Stimulated activated CD8-positive, alpha-beta memory T cell treated with anti-CD3 and anti-CD28 coated beads, Interleukin-12 subunit alpha, Interleukin-12 subunit beta, amount 100 ng/mL, for 4 hours (primary cell): ENCODE data around the gene XXYLT1.

Experiments used
- DNase-seq: peaks from one replicate; pipeline ENCODE4 v3.0.0-alpha.2; 2020; ENCODE audit warnings: low read depth

Gene XXYLT1

GRCh38 chr3:195077611-195078540 is 193.1 kb downstream of the XXYLT1 start:
- no peak for DNase-seq

- DNase-seq, result no peak
Measured at GRCh38 chr3:195076981-195077610, 193.9 kb downstream of the XXYLT1 start.

DNA sequence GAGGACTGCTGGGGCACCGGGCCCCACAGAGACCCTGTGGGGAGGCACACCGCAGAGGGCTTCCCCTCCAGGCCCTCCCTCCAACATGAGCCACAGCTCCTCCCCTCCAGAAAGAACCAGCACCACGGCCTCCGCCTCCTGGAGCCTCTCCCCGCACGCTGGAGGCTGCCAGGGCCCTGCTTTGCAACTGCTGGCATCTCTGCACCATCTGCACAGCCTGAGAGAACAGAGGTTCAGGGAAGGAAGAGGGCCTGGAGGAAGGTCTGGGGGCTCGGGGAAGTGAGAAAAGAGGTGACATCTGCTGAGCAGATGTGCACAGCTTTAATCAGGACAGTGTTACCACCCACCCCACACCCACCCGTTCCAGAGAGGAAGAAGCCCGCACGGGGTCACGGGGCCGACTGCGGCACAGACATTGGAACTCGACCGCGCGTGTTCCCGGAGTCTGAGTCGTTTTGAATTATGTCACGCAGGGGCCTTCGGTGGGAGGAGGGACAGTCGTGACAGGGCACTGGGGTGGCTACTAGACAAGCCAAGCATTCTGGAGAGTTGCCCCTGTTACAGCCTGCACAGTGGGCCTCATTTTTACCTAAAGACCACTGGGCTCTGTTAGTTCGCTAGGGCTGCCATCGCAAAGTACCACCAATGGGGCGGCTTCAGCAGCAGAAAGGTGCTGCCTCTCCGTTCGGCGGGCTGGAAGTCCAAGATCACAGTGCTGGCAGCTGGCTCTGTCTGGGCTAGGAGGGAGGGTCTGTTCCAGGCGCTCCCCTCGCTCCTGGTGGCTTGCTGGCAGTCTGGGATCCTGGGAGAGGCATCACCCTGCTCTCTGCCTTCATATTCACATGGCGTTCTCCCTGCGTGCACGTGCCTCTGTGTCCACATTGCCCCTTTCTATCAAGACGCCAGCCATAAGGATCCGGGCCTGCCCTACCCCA is 194.8 kb downstream of the XXYLT1 start:
- DNase-seq, result no peak

- no peak for DNase-seq
Measured at GRCh38 chr3:195075199-195075940, 195.6 kb downstream of the XXYLT1 start.

- DNase-seq, result no peak
Measured at GRCh38 chr3:195073866-195074860, 196.8 kb downstream of the XXYLT1 start.

DNA sequence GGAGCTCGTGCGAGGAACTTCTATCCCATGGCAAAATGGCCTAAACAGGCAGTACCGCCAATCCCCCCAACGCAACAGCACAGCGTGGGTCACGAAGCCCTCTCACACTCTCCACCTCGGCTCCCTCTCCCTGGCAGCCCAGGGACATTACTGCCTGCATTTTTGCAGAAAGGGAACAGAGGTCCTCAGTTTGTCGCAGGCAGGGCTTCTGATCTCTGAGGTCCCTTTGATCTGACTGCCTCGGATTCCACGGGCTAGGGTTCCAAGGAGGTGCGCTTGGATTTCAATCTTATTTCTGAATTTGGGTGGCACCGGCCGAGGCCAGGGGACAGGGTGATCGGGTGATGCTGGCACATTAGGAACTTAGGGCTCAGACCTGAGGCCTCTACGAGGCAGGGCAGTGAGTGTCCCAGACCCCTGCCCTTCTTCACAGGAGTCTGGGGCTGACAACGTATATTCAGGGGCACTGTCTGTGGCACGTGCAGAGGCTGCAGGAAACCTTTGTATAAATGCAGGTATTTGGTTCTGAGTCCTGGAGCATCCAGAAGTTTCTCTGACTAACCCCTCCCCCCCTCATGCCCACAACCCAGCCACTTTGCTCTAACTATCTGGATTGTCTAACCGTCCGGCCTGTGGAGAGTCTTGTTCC is 197.9 kb downstream of the XXYLT1 start:
- no peak for DNase-seq

DNA sequence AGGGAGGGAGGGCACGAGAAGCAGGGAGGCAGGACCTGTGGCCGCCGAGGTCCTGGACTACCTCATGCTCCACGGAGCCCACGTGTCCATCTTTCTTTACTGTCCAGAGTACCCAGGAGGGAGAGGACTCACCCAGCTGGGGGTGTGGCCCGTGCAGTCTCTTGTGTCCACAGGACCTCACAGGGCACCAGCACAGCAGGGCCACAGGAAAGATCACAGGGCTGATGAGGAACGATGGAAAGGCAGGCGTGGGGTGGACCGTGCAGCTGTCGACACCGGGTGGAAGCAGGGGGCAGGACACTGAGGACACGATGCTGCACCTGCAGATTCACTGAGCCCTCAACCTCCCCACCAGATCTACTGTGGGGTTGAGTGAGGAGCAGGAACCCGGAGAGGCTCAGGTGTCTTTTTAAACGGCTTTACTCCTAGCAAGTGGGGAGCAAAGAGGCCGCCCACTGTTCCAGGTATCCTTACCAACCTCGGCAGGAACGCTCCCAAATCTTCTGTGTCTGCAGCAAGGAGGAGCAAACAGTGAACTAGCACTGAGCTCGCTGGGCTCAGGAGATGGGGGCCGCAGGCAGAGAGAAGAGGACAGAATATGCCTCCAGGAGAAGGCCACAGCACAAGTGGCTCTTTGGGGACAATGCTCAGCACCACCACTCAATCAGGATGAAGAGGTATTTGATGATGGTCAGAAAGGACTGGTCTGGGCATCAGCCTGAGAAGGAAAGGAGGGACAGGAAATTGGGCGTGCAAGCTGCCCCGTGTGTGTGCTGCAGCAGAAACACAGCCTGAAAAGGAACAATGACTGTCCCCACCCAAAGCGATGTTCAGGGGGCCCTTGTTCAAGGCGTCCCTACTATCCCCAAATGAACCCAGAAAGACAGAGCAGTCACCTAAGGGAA is 198.8 kb downstream of the XXYLT1 start:
- no peak for DNase-seq

DNA sequence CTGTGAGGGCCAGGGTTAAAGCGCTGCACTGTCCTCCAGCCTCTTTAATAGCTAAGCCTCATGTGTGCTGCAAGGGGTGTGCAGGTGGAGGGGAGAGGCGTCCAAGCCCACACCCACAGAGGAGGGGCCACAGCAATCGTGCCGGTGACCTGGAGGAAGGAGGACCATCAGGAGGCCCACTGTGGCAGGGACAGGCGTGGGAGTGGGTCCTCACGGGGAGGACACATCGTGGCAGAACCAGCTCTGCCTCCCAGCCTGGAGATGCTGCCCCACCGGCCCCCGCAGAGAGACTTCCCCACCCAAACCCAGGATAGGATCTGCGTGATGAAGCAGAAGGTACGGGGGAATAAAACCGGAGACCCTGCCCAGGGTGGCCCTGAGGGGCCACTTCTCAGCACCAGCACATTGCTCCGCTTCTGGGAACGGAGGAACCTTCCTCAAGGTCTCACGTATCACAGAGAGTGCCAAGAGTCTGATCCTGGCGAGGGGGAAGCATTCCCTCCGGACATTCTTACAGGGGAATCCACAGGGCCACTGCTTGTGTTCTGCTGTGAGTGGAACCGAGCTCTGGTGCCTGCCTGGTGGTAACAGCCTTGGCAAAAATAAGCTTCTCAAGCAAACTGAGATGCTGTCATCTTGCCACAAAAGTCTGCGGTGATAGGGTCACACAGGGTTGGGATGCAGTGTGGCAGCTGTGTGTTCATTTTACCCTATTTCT is 199.8 kb downstream of the XXYLT1 start:
- DNase-seq, result no peak

DNA sequence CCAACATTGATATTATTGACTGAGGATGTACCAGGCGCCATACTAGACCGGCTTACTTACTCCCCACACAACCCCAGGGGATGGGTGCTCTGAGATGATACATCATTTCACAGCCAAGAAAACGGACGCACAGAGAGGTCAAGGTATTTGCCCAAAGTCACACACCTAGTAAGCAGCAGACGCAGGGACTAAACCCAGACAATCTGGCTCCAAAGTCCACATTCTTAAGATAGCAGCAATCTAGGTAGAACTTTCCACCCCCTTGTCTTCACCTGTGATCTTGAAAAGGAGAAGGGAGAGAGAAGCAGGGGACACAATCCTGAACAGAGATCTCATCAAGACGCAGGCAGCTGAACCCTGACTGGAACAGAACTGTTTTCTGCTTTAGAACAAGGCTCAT is 200.6 kb downstream of the XXYLT1 start:
- DNase-seq, result no peak

- no peak for DNase-seq
Measured at GRCh38 chr3:195069501-195070251, 201.3 kb downstream of the XXYLT1 start.

DNA sequence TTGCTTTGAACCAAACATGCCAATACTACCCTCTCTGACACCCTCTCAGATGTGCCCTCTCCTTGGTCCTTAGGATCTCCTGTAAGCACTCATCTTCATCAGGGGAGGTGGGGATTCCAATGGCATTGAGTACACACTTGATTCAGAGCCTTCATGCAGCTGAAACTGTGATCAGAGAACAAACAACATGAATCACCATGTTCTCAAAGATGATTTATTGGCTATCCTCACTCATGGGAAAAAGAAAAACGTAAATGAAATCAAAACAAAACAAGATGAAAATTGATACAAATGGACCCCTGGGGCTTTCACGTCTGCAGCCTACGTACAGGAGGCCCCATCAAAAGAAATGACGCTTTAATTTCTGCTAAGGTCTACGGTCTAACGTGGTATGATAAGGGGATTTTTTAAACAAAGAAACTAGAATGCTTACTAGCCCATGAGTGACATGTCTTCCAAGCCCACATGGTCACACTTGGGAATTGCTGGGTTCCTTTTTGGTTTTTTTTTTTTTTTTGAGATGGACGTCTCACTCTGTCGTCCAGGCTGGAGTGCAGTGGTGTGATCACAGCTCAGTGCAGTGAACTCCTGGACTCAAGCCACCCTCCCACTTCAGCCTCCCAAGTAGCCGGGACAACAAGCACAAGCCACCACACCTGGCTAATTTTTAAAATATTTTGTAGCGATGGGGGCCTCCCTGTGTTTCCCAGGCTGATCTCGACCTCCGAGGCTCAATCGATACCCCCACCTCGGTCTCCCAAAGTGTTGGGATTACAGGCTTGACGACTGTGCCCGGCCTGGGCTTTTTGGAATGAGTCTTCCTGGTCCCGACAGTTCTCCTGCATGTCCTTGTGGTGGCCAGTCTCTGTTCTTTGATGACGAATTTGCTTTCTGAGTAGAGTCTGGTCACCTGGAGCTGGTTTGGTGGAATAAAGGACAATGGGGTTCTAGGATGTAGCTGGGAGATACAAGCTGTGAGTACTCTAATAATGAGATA is 202.6 kb downstream of the XXYLT1 start:
- no peak for DNase-seq

GRCh38 chr3:195066441-195066841 is 204.5 kb downstream of the XXYLT1 start:
- no peak for DNase-seq

GRCh38 chr3:195065864-195066185 is 205.1 kb downstream of the XXYLT1 start:
- DNase-seq, result no peak

DNA sequence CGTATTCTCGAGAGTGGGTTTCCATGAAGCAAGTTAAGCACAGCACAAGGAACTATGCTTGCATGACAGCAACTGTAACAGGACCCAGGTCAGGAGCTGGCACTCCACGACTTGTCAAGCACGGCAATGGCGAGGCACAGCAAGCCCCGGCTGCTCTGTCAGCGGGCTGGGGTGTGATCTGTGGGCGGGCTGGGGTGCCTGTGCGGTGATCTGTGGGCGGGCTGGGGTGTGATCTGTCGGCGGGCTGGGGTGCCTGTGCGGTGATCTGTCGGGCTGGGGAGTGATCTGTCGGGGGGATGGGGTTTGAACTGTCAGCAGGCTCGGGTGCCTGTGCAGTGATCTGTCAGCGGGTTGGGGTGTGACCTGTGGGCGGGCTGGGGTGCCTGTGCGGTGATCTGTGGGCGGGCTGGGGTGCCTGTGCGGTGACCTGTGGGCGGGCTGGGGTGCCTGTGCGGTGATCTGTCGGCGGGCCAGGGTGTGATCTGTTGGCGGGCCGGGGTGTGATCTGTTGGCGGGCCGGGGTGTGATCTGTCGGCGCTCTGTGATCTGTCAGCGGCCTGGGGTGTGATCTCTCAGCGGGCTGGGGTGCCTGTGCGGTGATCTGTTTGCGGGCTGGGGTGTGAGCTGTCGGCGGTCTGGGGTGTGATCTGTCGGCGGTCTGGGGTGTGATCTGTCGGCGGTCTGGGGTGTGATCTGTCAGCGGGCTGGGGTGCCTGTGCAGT is 205.7 kb downstream of the XXYLT1 start:
- no peak for DNase-seq

GRCh38 chr3:195064300-195064931 is 206.5 kb downstream of the XXYLT1 start:
- DNase-seq, result no peak
